ENCODE measurements around the gene SLC13A2.

DNA sequence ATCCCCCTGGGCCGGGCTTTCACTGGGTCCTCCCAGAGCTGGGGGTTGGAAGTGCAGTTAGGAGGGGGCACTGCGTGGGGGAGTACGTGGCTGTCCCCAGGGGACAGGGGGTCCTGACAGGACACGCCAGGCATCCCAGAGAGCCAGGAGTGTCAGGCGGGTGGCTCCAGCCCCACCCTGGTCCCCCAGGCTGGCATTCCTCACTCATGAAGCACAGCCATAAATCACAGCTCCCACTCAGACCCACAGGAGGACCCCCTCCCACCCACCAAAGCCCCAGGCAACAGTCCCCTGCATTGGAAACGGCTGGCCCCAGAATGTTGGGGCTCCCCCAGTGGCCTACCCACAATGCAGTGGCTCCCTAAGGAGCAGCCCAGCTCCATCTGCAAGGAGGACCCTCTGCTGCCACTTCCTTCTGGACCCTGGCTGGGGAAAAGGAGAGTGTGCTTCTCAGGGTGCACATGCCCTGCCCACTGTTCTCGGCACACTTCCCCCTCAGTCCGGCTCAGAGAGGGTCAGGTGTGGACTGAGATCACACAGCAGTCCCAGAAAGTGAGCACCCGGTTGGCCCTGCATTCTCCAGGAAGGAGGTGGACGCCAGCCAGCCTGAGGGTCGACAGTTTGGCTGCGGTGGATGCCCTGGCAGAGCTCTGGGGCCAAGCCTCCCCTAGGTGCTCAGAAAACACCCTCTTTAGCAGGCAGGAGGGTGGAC lies 25.4 kb downstream of the SLC13A2 start:
- TF ChIP-seq, protein P1, sequence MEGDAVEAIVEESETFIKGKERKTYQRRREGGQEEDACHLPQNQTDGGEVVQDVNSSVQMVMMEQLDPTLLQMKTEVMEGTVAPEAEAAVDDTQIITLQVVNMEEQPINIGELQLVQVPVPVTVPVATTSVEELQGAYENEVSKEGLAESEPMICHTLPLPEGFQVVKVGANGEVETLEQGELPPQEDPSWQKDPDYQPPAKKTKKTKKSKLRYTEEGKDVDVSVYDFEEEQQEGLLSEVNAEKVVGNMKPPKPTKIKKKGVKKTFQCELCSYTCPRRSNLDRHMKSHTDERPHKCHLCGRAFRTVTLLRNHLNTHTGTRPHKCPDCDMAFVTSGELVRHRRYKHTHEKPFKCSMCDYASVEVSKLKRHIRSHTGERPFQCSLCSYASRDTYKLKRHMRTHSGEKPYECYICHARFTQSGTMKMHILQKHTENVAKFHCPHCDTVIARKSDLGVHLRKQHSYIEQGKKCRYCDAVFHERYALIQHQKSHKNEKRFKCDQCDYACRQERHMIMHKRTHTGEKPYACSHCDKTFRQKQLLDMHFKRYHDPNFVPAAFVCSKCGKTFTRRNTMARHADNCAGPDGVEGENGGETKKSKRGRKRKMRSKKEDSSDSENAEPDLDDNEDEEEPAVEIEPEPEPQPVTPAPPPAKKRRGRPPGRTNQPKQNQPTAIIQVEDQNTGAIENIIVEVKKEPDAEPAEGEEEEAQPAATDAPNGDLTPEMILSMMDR (conservative IDR thresholded peaks at IDR 0.05; ENCODE audit: low read depth, low read length), result no peak
- no peak for TF ChIP-seq CHD1 (IDR thresholded peaks at IDR 0.05; ENCODE audit: low read depth, low read length)
- no peak for TF ChIP-seq CEBPB (IDR thresholded peaks at IDR 0.05; ENCODE audit: low read depth, low read length)
- no peak for TF ChIP-seq MAFK (IDR thresholded peaks at IDR 0.05; ENCODE audit: low read depth, low read length)
- no peak for TF ChIP-seq POLR2A (IDR thresholded peaks at IDR 0.05; ENCODE audit: low read depth, low read length)
